Measurements from ENCODE around the gene ANKH.
"Not testable (repeated sequence)": the region's sequence is repeated elsewhere in the genome, so short reads cannot be mapped to it uniquely, and the experiment has no call there.

ANKH gene

GRCh38 chr5:14853685-14854084 lies 17.9 kb downstream of the ANKH start:
- DNase-seq: no peak

GRCh38 chr5:14852779-14853178 lies 18.8 kb downstream of the ANKH start:
- no peak for DNase-seq

- DNase-seq: no peak
Measured at GRCh38 chr5:14851999-14852526, 19.5 kb downstream of the ANKH start.

GRCh38 chr5:14851597-14851996 lies 20.0 kb downstream of the ANKH start:
- no peak for DNase-seq

GRCh38 chr5:14851050-14851419 lies 20.5 kb downstream of the ANKH start:
- no peak for DNase-seq

GRCh38 chr5:14850419-14851049 lies 21.0 kb downstream of the ANKH start:
- DNase-seq: no peak

- no peak for DNase-seq
Measured at GRCh38 chr5:14849516-14850294, 21.9 kb downstream of the ANKH start.

GRCh38 chr5:14848942-14849341 lies 22.6 kb downstream of the ANKH start:
- DNase-seq: not testable (repeated sequence)

- no peak for DNase-seq
Measured at GRCh38 chr5:14848385-14848784, 23.2 kb downstream of the ANKH start.

- no peak for DNase-seq
Measured at GRCh38 chr5:14847471-14847870, 24.1 kb downstream of the ANKH start.

GRCh38 chr5:14842117-14842516 lies 29.5 kb downstream of the ANKH start:
- no peak for DNase-seq

GRCh38 chr5:14840624-14841023 lies 31.0 kb downstream of the ANKH start:
- no peak for DNase-seq

GRCh38 chr5:14838396-14839319 lies 32.9 kb downstream of the ANKH start:
- DNase-seq: no peak

GRCh38 chr5:14837423-14838122 lies 34.0 kb downstream of the ANKH start:
- not testable (repeated sequence) for DNase-seq

- DNase-seq: no peak
Measured at GRCh38 chr5:14834584-14835550, 36.7 kb downstream of the ANKH start.

GRCh38 chr5:14834062-14834461 lies 37.5 kb downstream of the ANKH start:
- no peak for DNase-seq

- no peak for DNase-seq
Measured at GRCh38 chr5:14831006-14831338, 40.6 kb downstream of the ANKH start.

- DNase-seq: no peak
Measured at GRCh38 chr5:14830210-14831005, 41.2 kb downstream of the ANKH start.

GRCh38 chr5:14829396-14829795 lies 42.2 kb downstream of the ANKH start:
- no peak for DNase-seq

GRCh38 chr5:14826714-14827113 lies 44.9 kb downstream of the ANKH start:
- DNase-seq: no peak

- no peak for DNase-seq
Measured at GRCh38 chr5:14825977-14826376, 45.6 kb downstream of the ANKH start.
